MG63 (cell line): ENCODE data around the gene SLC5A3. TPM values are rescaled to one million over a fixed set of nuclear protein-coding genes. Genes with fewer than 3 reads are reported as not detected.
A peak's percentile ranks its signal among the peaks of the same experiment; 100 is the strongest.

Experiments used
- DNase-seq: peaks from one replicate; pipeline ENCODE4 v3.0.0-alpha.2; 2020
- H3K27me3 ChIP-seq: fragments of 250-450 bp; sonication (Bioruptor Pico); 2 replicates; pipeline ENCODE4 v1.5.1; 2020; ENCODE audit warnings: mild to moderate bottlenecking, moderate library complexity
- H3K36me3 ChIP-seq: fragments of 250-450 bp; sonication (Bioruptor Pico); 2 replicates; pipeline ENCODE4 v1.5.1; 2020; ENCODE audit warnings: mild to moderate bottlenecking, moderate library complexity
- H3K4me3 ChIP-seq: fragments of 250-450 bp; sonication (Bioruptor Pico); 2 replicates; pipeline ENCODE4 v1.5.1; 2020; ENCODE audit warnings: mild to moderate bottlenecking, moderate library complexity
- H3K9me3 ChIP-seq: fragments of 250-450 bp; sonication (Bioruptor Pico); 2 replicates; pipeline ENCODE4 v1.5.1; 2020; ENCODE audit warnings: mild to moderate bottlenecking, moderate library complexity
- total RNA-seq: library from RNA; depleted of rRNA; stranded (reverse); fragments of >200 nt; shearing (Covaris generic); gene quantifications from 2 replicates; pipeline ENCODE4 v1.2.3, GENCODE V29; 2014; ENCODE audit warnings: low replicate concordance

Gene SLC5A3
- total RNA-seq, 1 experiment from 2014 or later = 14.0 TPM

GRCh38 chr21:34052171-34052570, 21.2 kb upstream of the SLC5A3 start:
- Histone ChIP-seq H3K36me3 (no peaks in the 10 kb centered on the region), H3K4me3 (no peak overlapping the region), H3K27me3 (no peaks in the 10 kb centered on the region), H3K9me3 (no peaks in the 10 kb centered on the region)
- no peak for DNase-seq

GRCh38 chr21:34054259-34054658, 19.1 kb upstream of the SLC5A3 start:
- DNase-seq = no peak
- H3K9me3 ChIP-seq = no peaks in the 10 kb centered on the region
- no peaks in the 10 kb centered on the region for H3K27me3 ChIP-seq

GRCh38 chr21:34055615-34056014, 17.8 kb upstream of the SLC5A3 start:
- Histone ChIP-seq H3K27me3 (no peaks in the 10 kb centered on the region), H3K9me3 (no peaks in the 10 kb centered on the region), H3K4me3 (no peak overlapping the region), H3K36me3 (no peaks in the 10 kb centered on the region)
- DNase-seq = no peak

More at GRCh38 chr21:34054259-34054658, 19.1 kb upstream of the SLC5A3 start:
- H3K4me3 ChIP-seq = no peak overlapping the region
- no peaks in the 10 kb centered on the region for H3K36me3 ChIP-seq

- Histone ChIP-seq H3K36me3 (no peaks in the 10 kb centered on the region), H3K27me3 (no peaks in the 10 kb centered on the region), H3K9me3 (no peaks in the 10 kb centered on the region; the same call in 1 of the 2 replicates), H3K4me3 (no peak overlapping the region)
- no peak for DNase-seq
These were observed 11.4 kb upstream of the SLC5A3 start for GRCh38 chr21:34061983-34062382.

GRCh38 chr21:34065027-34065426, 8.4 kb upstream of the SLC5A3 start:
- DNase-seq = no peak
- Histone ChIP-seq H3K27me3 (no peaks in the 10 kb centered on the region), H3K4me3 (no peak overlapping the region), H3K36me3 (no peaks in the 10 kb centered on the region), H3K9me3 (no peaks in the 10 kb centered on the region; the same call in 1 of the 2 replicates)

GRCh38 chr21:34071683-34072082, 1.7 kb upstream of the SLC5A3 start:
- Histone ChIP-seq H3K9me3 (no peaks in the 10 kb centered on the region), H3K36me3 (peaks cover 11% of the 10 kb centered on the region), H3K4me3 (no peak overlapping the region), H3K27me3 (no peaks in the 10 kb centered on the region)
- no peak for DNase-seq

- H3K27me3 ChIP-seq = no peaks in the 10 kb centered on the region
- peak overlapping the region; percentile 47 for H3K4me3 ChIP-seq
- peak; percentile 79 for DNase-seq
- H3K9me3 ChIP-seq = no peaks in the 10 kb centered on the region
- H3K36me3 ChIP-seq = peaks cover 11% of the 10 kb centered on the region
These were observed 990 bp upstream of the SLC5A3 start for GRCh38 chr21:34072145-34073031.

GRCh38 chr21:34073749-34074282, 438 bp downstream of the SLC5A3 start:
- Histone ChIP-seq H3K27me3 (no peaks in the 10 kb centered on the region), H3K9me3 (no peaks in the 10 kb centered on the region)
- DNase-seq = no peak

GRCh38 chr21:34074283-34075090, 1.1 kb downstream of the SLC5A3 start:
- Histone ChIP-seq H3K27me3 (no peaks in the 10 kb centered on the region), H3K36me3 (peaks cover 29% of the 10 kb centered on the region), H3K9me3 (no peaks in the 10 kb centered on the region), H3K4me3 (peak overlapping the region; percentile 72)
- no peak for DNase-seq

More at GRCh38 chr21:34073749-34074282, 438 bp downstream of the SLC5A3 start:
- peak overlapping the region; percentile 72 for H3K4me3 ChIP-seq
- H3K36me3 ChIP-seq = peaks cover 24% of the 10 kb centered on the region

- Histone ChIP-seq H3K4me3 (peak overlapping the region; percentile 72), H3K36me3 (peaks cover 33% of the 10 kb centered on the region), H3K27me3 (no peaks in the 10 kb centered on the region), H3K9me3 (no peaks in the 10 kb centered on the region)
- no peak for DNase-seq
These were observed 1.7 kb downstream of the SLC5A3 start for GRCh38 chr21:34075091-34075425.

- peak overlapping the region; percentile 72 for H3K4me3 ChIP-seq
- no peaks in the 10 kb centered on the region for H3K27me3 ChIP-seq
- no peak for DNase-seq
- no peaks in the 10 kb centered on the region for H3K9me3 ChIP-seq
- peaks cover 43% of the 10 kb centered on the region for H3K36me3 ChIP-seq
These were observed 2.6 kb downstream of the SLC5A3 start for GRCh38 chr21:34075760-34076660.

- H3K27me3 ChIP-seq = no peaks in the 10 kb centered on the region
- H3K9me3 ChIP-seq = no peaks in the 10 kb centered on the region
- H3K36me3 ChIP-seq = peaks cover 47% of the 10 kb centered on the region
- DNase-seq = no peak
- no peak overlapping the region; the same call in 1 of the 2 replicates for H3K4me3 ChIP-seq
These were observed 3.5 kb downstream of the SLC5A3 start for GRCh38 chr21:34076835-34077234.

GRCh38 chr21:34077888-34078287, 4.5 kb downstream of the SLC5A3 start:
- Histone ChIP-seq H3K9me3 (no peaks in the 10 kb centered on the region), H3K4me3 (no peak overlapping the region), H3K36me3 (peaks cover 57% of the 10 kb centered on the region), H3K27me3 (no peaks in the 10 kb centered on the region)
- no peak for DNase-seq

- Histone ChIP-seq H3K27me3 (no peaks in the 10 kb centered on the region), H3K9me3 (no peaks in the 10 kb centered on the region), H3K4me3 (no peak overlapping the region), H3K36me3 (peaks cover 67% of the 10 kb centered on the region)
- no peak for DNase-seq
These were observed 5.5 kb downstream of the SLC5A3 start for GRCh38 chr21:34078915-34079314.

- no peaks in the 10 kb centered on the region for H3K27me3 ChIP-seq
- no peak for DNase-seq
- H3K36me3 ChIP-seq = peaks cover 73% of the 10 kb centered on the region
- no peak overlapping the region for H3K4me3 ChIP-seq
- no peaks in the 10 kb centered on the region for H3K9me3 ChIP-seq
These were observed 7.3 kb downstream of the SLC5A3 start for GRCh38 chr21:34080710-34081109.

- Histone ChIP-seq H3K9me3 (no peaks in the 10 kb centered on the region), H3K36me3 (peaks cover 90% of the 10 kb centered on the region)
These were observed 9.4 kb downstream of the SLC5A3 start for GRCh38 chr21:34082769-34083168.

More at GRCh38 chr21:34082769-34083168, 9.4 kb downstream of the SLC5A3 start:
- Histone ChIP-seq H3K4me3 (no peak overlapping the region), H3K27me3 (no peaks in the 10 kb centered on the region)
- no peak for DNase-seq
